H1 (cell line): ENCODE results near the gene CACNA2D4. TPM values are rescaled to one million over a fixed set of nuclear protein-coding genes. Genes with fewer than 3 reads are reported as not detected.

Source experiments
- CBX8 ChIP-seq: fragments of 300-800, 300-1000 bp; sonication (generic); IDR thresholded peaks from 2 replicates; pipeline ENCODE4 v1.7.1; 2016; ENCODE audit warnings: low read depth, low read length, borderline replicate concordance
- KDM5A ChIP-seq: fragments of 200-600 bp; IDR thresholded peaks from 2 replicates; pipeline ENCODE4 v1.7.1; 2012; ENCODE audit warnings: mild to moderate bottlenecking, low read length, inconsistent platforms, mixed read lengths
- polyA plus RNA-seq, 7 experiments: library from polyadenylated mRNA; depleted of rRNA in 3 of 7; stranded (reverse) in 5 of 7; unstranded in 2 of 7; fragments of >200 nt in 5 of 7; fragments of 200-250 nt in 2 of 7; gene quantifications; 1 replicate in 5 of 7; 2 replicates in 1 of 7; 4 replicates in 1 of 7; pipeline versions ENCODE4 v1.2.1 to v1.2.3, GENCODE V29; 2011 to 2013; ENCODE audit warnings: missing spikeins in 2 of 7, mixed read lengths in 2 of 7
- total RNA-seq: library from RNA; stranded (reverse); fragmentation: NEBNext Ultra II Directional; extraction: Animal tissue kit (Norgen Biotek cat#: 25700); gene quantifications from 2 replicates; pipeline ENCODE4 v1.2.1, GENCODE V29; 2021

Gene CACNA2D4
- total and polyA plus RNA-seq, 2 of the 8 experiments (the other 6 are each of a cell fraction or from before 2014, with no cell fraction given) = 0.44 to 0.88 TPM

- no peak for TF ChIP-seq CBX8
- TF ChIP-seq KDM5A = no peak
- TF ChIP-seq, all 59 proteins: peak for 0
Measured at GRCh38 chr12:1792406-1792805, 126.0 kb downstream of the CACNA2D4 start (continued).
